Memory B cell (primary cell): Measurements from ENCODE around the gene CACNA1C.

ENCODE experiments used
- ATAC-seq: fragments of 150-1000 bp; cut with Tn5 transposase; 2 replicates; pipeline ENCODE4 v1.10.0; 2021; ENCODE audit warnings: low read depth, mild to moderate bottlenecking, moderate library complexity
- DNase-seq, 2 donors: peaks; one replicate each; pipeline ENCODE4 v3.0.0; 2022; ENCODE audit warnings: low spot score in 2 of 2
- H3K27ac Mint-ChIP-seq: one replicate; pipeline ENCODE4 v1.8.0; 2022; ENCODE audit warnings: mild to moderate bottlenecking, moderate library complexity, mixed read lengths
- H3K27me3 Mint-ChIP-seq: one replicate; pipeline ENCODE4 v1.8.0; 2022; ENCODE audit warnings: mixed read lengths
- H3K36me3 Mint-ChIP-seq: one replicate; pipeline ENCODE4 v1.8.0; 2022; ENCODE audit warnings: mild to moderate bottlenecking, mixed read lengths
- H3K4me1 Mint-ChIP-seq: one replicate; pipeline ENCODE4 v1.8.0; 2022; ENCODE audit warnings: mixed read lengths
- H3K4me3 Mint-ChIP-seq: one replicate; pipeline ENCODE4 v1.8.0; 2022; ENCODE audit warnings: mild to moderate bottlenecking, moderate library complexity, mixed read lengths
- H3K9me3 Mint-ChIP-seq: one replicate; pipeline ENCODE4 v1.8.0; 2022; ENCODE audit warnings: mixed read lengths

Gene CACNA1C

GRCh38 chr12:2353281-2353680, 300.5 kb downstream of the CACNA1C start:
- Mint-ChIP-seq H3K36me3 (no peaks in the 10 kb centered on the region), H3K4me1 (peaks cover 12% of the 10 kb centered on the region), H3K27me3 (peaks cover 18% of the 10 kb centered on the region), H3K4me3 (no peak overlapping the region), H3K9me3 (no peaks in the 10 kb centered on the region), H3K27ac (no peak overlapping the region)
- DNase-seq (no peak), ATAC-seq (no peak)

- DNase-seq (no peak), ATAC-seq (no peak)
- Mint-ChIP-seq H3K36me3 (no peaks in the 10 kb centered on the region), H3K27ac (no peak overlapping the region), H3K4me1 (peaks cover 15% of the 10 kb centered on the region), H3K4me3 (no peak overlapping the region), H3K9me3 (no peaks in the 10 kb centered on the region), H3K27me3 (peaks cover 18% of the 10 kb centered on the region)
These were observed 300.9 kb downstream of the CACNA1C start for GRCh38 chr12:2353691-2354090.

- peaks cover 17% of the 10 kb centered on the region for H3K27me3 Mint-ChIP-seq
- no peak for DNase-seq
- H3K4me1 Mint-ChIP-seq, result peaks cover 20% of the 10 kb centered on the region
- H3K4me3 Mint-ChIP-seq, result no peak overlapping the region
- H3K27ac Mint-ChIP-seq, result no peak overlapping the region
- no peaks in the 10 kb centered on the region for H3K36me3 Mint-ChIP-seq
- no peak for ATAC-seq
- H3K9me3 Mint-ChIP-seq, result no peaks in the 10 kb centered on the region
These were observed 301.6 kb downstream of the CACNA1C start for GRCh38 chr12:2354151-2354991.

GRCh38 chr12:2355198-2355597, 302.4 kb downstream of the CACNA1C start:
- Mint-ChIP-seq H3K27ac (no peak overlapping the region), H3K27me3 (peaks cover 15% of the 10 kb centered on the region), H3K36me3 (no peaks in the 10 kb centered on the region), H3K4me3 (no peak overlapping the region), H3K9me3 (no peaks in the 10 kb centered on the region), H3K4me1 (peaks cover 20% of the 10 kb centered on the region)
- no peak for ATAC-seq
- DNase-seq, result no peak

- Mint-ChIP-seq H3K9me3 (no peaks in the 10 kb centered on the region), H3K4me3 (no peak overlapping the region), H3K27me3 (peaks cover 15% of the 10 kb centered on the region), H3K36me3 (no peaks in the 10 kb centered on the region), H3K27ac (no peak overlapping the region), H3K4me1 (peaks cover 20% of the 10 kb centered on the region)
- ATAC-seq (no peak), DNase-seq (no peak)
These were observed 302.8 kb downstream of the CACNA1C start for GRCh38 chr12:2355604-2356003.

- DNase-seq, result no peak
- Mint-ChIP-seq H3K27ac (no peak overlapping the region), H3K9me3 (no peaks in the 10 kb centered on the region), H3K4me3 (no peak overlapping the region), H3K4me1 (peaks cover 16% of the 10 kb centered on the region), H3K36me3 (no peaks in the 10 kb centered on the region), H3K27me3 (peaks cover 15% of the 10 kb centered on the region)
- ATAC-seq, result no peak
These were observed 303.9 kb downstream of the CACNA1C start for GRCh38 chr12:2356601-2357125.

GRCh38 chr12:2358986-2359658, 306.3 kb downstream of the CACNA1C start:
- no peaks in the 10 kb centered on the region for H3K36me3 Mint-ChIP-seq
- no peak overlapping the region for H3K27ac Mint-ChIP-seq
- DNase-seq (no peak), ATAC-seq (no peak)
- peaks cover 19% of the 10 kb centered on the region for H3K4me1 Mint-ChIP-seq
- H3K27me3 Mint-ChIP-seq, result peaks cover 13% of the 10 kb centered on the region
- H3K9me3 Mint-ChIP-seq, result no peaks in the 10 kb centered on the region
- no peak overlapping the region for H3K4me3 Mint-ChIP-seq

- DNase-seq (no peak), ATAC-seq (no peak)
- Mint-ChIP-seq H3K9me3 (no peaks in the 10 kb centered on the region), H3K36me3 (no peaks in the 10 kb centered on the region), H3K4me3 (no peak overlapping the region), H3K27ac (no peak overlapping the region), H3K4me1 (peaks cover 19% of the 10 kb centered on the region), H3K27me3 (peaks cover 13% of the 10 kb centered on the region)
These were observed 307.2 kb downstream of the CACNA1C start for GRCh38 chr12:2359725-2360629.

- ATAC-seq, result no peak
- peaks cover 19% of the 10 kb centered on the region for H3K4me1 Mint-ChIP-seq
These were observed 307.9 kb downstream of the CACNA1C start for GRCh38 chr12:2360630-2361170.

GRCh38 chr12:2363836-2364609, 311.2 kb downstream of the CACNA1C start:
- DNase-seq (no peak), ATAC-seq (no peak)
- peaks cover 1% of the 10 kb centered on the region for H3K9me3 Mint-ChIP-seq
- no peaks in the 10 kb centered on the region for H3K36me3 Mint-ChIP-seq
- H3K4me3 Mint-ChIP-seq, result no peak overlapping the region
- no peak overlapping the region for H3K27ac Mint-ChIP-seq
- H3K27me3 Mint-ChIP-seq, result peaks cover 11% of the 10 kb centered on the region
- peaks cover 9% of the 10 kb centered on the region for H3K4me1 Mint-ChIP-seq

More at GRCh38 chr12:2360630-2361170, 307.9 kb downstream of the CACNA1C start:
- no peaks in the 10 kb centered on the region for H3K36me3 Mint-ChIP-seq
- no peak overlapping the region for H3K4me3 Mint-ChIP-seq
- H3K27ac Mint-ChIP-seq, result no peak overlapping the region
- H3K9me3 Mint-ChIP-seq, result no peaks in the 10 kb centered on the region
- H3K27me3 Mint-ChIP-seq, result peaks cover 13% of the 10 kb centered on the region
- no peak for DNase-seq

GRCh38 chr12:2364631-2365051, 311.9 kb downstream of the CACNA1C start:
- DNase-seq (no peak), ATAC-seq (no peak)
- no peak overlapping the region for H3K27ac Mint-ChIP-seq
- peaks cover 11% of the 10 kb centered on the region for H3K27me3 Mint-ChIP-seq
- H3K36me3 Mint-ChIP-seq, result no peaks in the 10 kb centered on the region
- no peak overlapping the region for H3K4me3 Mint-ChIP-seq
- peaks cover 8% of the 10 kb centered on the region for H3K4me1 Mint-ChIP-seq
- peaks cover 1% of the 10 kb centered on the region for H3K9me3 Mint-ChIP-seq

- Mint-ChIP-seq H3K4me1 (peaks cover 8% of the 10 kb centered on the region), H3K36me3 (no peaks in the 10 kb centered on the region), H3K27ac (no peak overlapping the region), H3K9me3 (peaks cover 1% of the 10 kb centered on the region), H3K4me3 (no peak overlapping the region), H3K27me3 (peaks cover 9% of the 10 kb centered on the region)
- no peak for ATAC-seq
- no peak for DNase-seq
These were observed 313.9 kb downstream of the CACNA1C start for GRCh38 chr12:2366711-2367110.

GRCh38 chr12:2372178-2372577, 319.4 kb downstream of the CACNA1C start:
- Mint-ChIP-seq H3K36me3 (no peaks in the 10 kb centered on the region), H3K4me1 (no peaks in the 10 kb centered on the region), H3K27me3 (no peaks in the 10 kb centered on the region), H3K27ac (no peak overlapping the region), H3K4me3 (no peak overlapping the region), H3K9me3 (no peaks in the 10 kb centered on the region)
- DNase-seq (no peak), ATAC-seq (no peak)
